GM21619 (cell line): ENCODE data around the gene GIT2.
"Not testable (repeated sequence)": the region's sequence is repeated elsewhere in the genome, so short reads cannot be mapped to it uniquely, and the experiment has no call there.

Experiments used
- ATAC-seq: cut with Tn5 transposase; IDR thresholded peaks from one replicate; pipeline ENCODE4 v1.9.1; 2021; ENCODE audit not compliant: unreplicated experiment

The GIT2 gene

GRCh38 chr12:109923481-109924245 lies 72.5 kb downstream of the GIT2 start:
- no peak for ATAC-seq

GRCh38 chr12:109923038-109923437 lies 73.1 kb downstream of the GIT2 start:
- no peak for ATAC-seq

GRCh38 chr12:109921982-109922381 lies 74.2 kb downstream of the GIT2 start:
- no peak for ATAC-seq

GRCh38 chr12:109920261-109920780 lies 75.8 kb downstream of the GIT2 start:
- no peak for ATAC-seq

GRCh38 chr12:109919456-109919855 lies 76.7 kb downstream of the GIT2 start:
- no peak for ATAC-seq

- no peak for ATAC-seq
These were observed 80.1 kb downstream of the GIT2 start for GRCh38 chr12:109916045-109916444.

- no peak for ATAC-seq
These were observed 80.8 kb downstream of the GIT2 start for GRCh38 chr12:109915171-109916040.

- no peak for ATAC-seq
These were observed 81.7 kb downstream of the GIT2 start for GRCh38 chr12:109914461-109914860.

GRCh38 chr12:109912855-109913321 lies 83.3 kb downstream of the GIT2 start:
- ATAC-seq: no peak

GRCh38 chr12:109910969-109911348 lies 85.2 kb downstream of the GIT2 start:
- ATAC-seq: no peak

GRCh38 chr12:109910254-109910968 lies 85.8 kb downstream of the GIT2 start:
- ATAC-seq: no peak

GRCh38 chr12:109905301-109905700 lies 90.9 kb downstream of the GIT2 start:
- no peak for ATAC-seq

GRCh38 chr12:109902891-109903418 lies 93.2 kb downstream of the GIT2 start:
- no peak for ATAC-seq

GRCh38 chr12:109900752-109901580 lies 95.2 kb downstream of the GIT2 start:
- ATAC-seq: peak; percentile 21

- ATAC-seq: peak; percentile 79
These were observed 96.1 kb downstream of the GIT2 start, which contains the start of gene TCHP for GRCh38 chr12:109899783-109900751. Gene TCHP (plus strand): TSS chr12:109900274. CDS start chr12:109903027, 2,753 bp downstream.

- not testable (repeated sequence) for ATAC-seq
These were observed 96.8 kb downstream of the GIT2 start for GRCh38 chr12:109899345-109899744.

- no peak for ATAC-seq
These were observed 99.1 kb downstream of the GIT2 start for GRCh38 chr12:109897029-109897428.

GRCh38 chr12:109896188-109896587 lies 100.0 kb downstream of the GIT2 start:
- no peak for ATAC-seq

- ATAC-seq: no peak
These were observed 101.2 kb downstream of the GIT2 start for GRCh38 chr12:109894939-109895338.
